Brain microvascular endothelial cell (primary cell): ENCODE measurements around the gene SCNN1B.
"Not testable (repeated sequence)": the region's sequence is repeated elsewhere in the genome, so short reads cannot be mapped to it uniquely, and the experiment has no call there.

Experiments used
- DNase-seq: peaks from one replicate; pipeline ENCODE4 v3.0.0-alpha.2; 2020
- H3K27ac ChIP-seq: fragments of 250-450 bp; sonication (Bioruptor Pico); 2 replicates; pipeline ENCODE4 v1.5.1; 2020; ENCODE audit warnings: mild to moderate bottlenecking, moderate library complexity
- H3K27me3 ChIP-seq: fragments of 250-450 bp; sonication (Bioruptor Pico); replicated peaks from 2 replicates; pipeline ENCODE4 v1.5.1; 2020; ENCODE audit warnings: mild to moderate bottlenecking
- H3K36me3 ChIP-seq: fragments of 250-450 bp; sonication (Bioruptor Pico); replicated peaks from 2 replicates; pipeline ENCODE4 v1.5.1; 2020; ENCODE audit warnings: mild to moderate bottlenecking
- H3K4me3 ChIP-seq: 2 replicates; pipeline ENCODE4 v1.5.1; 2011; ENCODE audit warnings: low read depth, mild to moderate bottlenecking, control low read depth, low read length, moderate library complexity
- in situ Hi-C: cut with HindIII; loops from 2 replicates; pipeline ENCODE4 v1.10.0; 2017; ENCODE audit warnings: low sequenced_read_pairs, low pct_ligation_motif_present
- TF ChIP-seq, protein P1 (sequence below): IDR thresholded peaks from 2 replicates; pipeline ENCODE4 v1.5.1; 2011; ENCODE audit warnings: low read depth, mild to moderate bottlenecking, moderate library complexity, low read length, control low read depth, inconsistent platforms; ENCODE audit errors: missing control alignments

Gene SCNN1B

DNA sequence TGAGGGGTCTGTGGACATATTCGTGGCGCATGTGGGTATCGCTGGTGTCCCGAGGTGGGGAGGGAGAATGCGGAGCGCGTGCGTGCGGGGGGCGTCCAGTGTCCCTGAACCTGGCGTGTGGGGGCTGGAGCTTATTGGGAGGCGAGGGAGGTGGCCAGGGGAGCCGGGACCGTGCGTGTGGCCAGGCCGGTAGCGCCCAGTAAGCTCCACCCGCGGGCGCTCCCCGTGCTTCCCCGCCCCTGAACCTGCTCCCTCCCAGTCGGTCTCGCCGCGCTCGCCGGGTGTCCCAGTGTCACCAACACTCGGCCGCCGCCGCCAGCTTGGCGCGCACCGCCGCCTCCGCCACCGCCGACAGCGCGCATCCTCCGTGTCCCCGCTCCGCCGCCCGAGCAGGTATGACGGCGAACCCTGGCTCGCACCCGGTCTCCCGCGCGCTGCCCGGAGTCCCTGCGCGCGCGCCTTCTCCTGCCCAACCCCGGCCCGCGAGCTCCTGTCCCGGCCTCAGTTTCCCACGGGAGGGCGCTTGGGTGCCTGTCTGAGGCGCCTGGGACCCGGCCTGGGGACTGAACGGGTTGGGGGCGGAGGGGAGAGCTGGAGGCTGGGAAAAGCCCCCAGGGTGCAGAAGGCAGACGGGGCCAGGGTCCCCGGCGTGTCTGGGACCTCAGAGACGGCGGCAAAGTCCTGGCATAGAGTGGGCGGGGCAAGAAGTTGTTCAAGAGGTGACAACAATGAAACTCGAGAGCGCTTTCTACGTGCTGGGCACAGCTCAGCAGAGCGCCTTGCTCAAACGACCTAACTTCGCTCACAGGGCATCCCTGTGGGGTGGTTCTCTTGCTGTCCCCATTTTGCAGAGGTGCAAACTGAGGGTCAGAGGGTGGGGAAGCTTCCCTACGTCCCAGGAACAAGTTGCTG lies at the start of gene SCNN1B:
Gene SCNN1B, plus strand, starts transcription at position 258 of the 912 bp plus-strand sequence. CDS start 46,298 bp downstream, outside the sequence.
- TF ChIP-seq, protein P1, sequence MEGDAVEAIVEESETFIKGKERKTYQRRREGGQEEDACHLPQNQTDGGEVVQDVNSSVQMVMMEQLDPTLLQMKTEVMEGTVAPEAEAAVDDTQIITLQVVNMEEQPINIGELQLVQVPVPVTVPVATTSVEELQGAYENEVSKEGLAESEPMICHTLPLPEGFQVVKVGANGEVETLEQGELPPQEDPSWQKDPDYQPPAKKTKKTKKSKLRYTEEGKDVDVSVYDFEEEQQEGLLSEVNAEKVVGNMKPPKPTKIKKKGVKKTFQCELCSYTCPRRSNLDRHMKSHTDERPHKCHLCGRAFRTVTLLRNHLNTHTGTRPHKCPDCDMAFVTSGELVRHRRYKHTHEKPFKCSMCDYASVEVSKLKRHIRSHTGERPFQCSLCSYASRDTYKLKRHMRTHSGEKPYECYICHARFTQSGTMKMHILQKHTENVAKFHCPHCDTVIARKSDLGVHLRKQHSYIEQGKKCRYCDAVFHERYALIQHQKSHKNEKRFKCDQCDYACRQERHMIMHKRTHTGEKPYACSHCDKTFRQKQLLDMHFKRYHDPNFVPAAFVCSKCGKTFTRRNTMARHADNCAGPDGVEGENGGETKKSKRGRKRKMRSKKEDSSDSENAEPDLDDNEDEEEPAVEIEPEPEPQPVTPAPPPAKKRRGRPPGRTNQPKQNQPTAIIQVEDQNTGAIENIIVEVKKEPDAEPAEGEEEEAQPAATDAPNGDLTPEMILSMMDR: no peak
- Histone ChIP-seq H3K27me3 (peaks cover 20% of the 10 kb centered on the region), H3K4me3 (no peak within 1 kb of the TSS), H3K27ac (no peak within 1 kb of the TSS), H3K36me3 (no peaks in the 10 kb centered on the region)
- DNase-seq: no peak
- in situ Hi-C loops: no loop called here

DNA sequence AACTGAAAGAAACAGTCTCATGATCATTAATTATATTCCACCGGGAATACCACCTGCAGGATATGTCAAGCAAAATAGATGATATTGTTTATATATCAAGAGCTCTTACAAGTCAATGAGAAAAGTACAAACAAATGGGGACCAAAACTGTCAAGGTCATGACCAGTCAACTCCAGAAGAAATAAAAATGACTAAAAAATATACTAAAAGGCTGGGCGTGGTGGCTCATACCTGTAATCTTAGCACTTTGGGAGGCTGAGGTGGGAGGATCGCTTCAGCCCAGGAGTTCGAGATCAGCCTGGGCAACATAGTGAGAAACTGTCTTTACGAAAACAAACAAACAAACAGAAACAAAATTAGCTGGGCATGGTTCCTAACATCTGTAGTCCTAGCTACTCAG lies 49.8 kb upstream of the SCNN1B start:
- Histone ChIP-seq H3K36me3 (no peaks in the 10 kb centered on the region), H3K27me3 (no peaks in the 10 kb centered on the region), H3K27ac (no peak overlapping the region), H3K4me3 (no peak overlapping the region)
- in situ Hi-C loops: no loop called here
- TF ChIP-seq, protein P1: no peak
- no peak for DNase-seq

- in situ Hi-C loops, H3K36me3 ChIP-seq, DNase-seq, H3K4me3 ChIP-seq, H3K27me3 ChIP-seq, H3K27ac ChIP-seq: not testable (repeated sequence)
Observed at GRCh38 chr16:23253650-23254049, 48.5 kb upstream of the SCNN1B start.

DNA sequence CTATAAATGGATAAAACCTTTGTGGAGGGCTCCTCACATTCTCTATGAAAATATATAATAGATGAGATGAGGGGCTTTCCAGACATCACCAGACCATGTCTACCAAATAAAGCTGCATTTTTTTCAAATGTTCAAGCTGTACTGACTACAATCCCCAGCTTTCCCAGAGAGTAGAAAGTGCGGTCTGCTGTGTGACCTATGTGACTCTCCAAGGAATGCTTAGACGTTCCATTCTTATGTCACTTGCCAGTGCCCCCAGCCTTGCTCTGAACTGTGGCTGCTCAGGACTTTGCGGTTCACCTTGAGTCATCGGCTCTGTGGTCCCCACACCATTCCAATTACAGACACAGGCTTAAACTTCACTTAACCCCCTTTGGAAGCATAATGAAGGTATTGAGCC lies 47.8 kb upstream of the SCNN1B start:
- in situ Hi-C loops: no loop called here
- Histone ChIP-seq H3K27me3 (no peaks in the 10 kb centered on the region), H3K36me3 (no peaks in the 10 kb centered on the region), H3K4me3 (no peak overlapping the region), H3K27ac (peak overlapping the region; percentile 41)
- peak; percentile 92 for DNase-seq
- TF ChIP-seq, protein P1: no peak

GRCh38 chr16:23255000-23255399 lies 47.1 kb upstream of the SCNN1B start:
- no peak for DNase-seq
- Histone ChIP-seq H3K36me3 (no peaks in the 10 kb centered on the region), H3K27ac (peak overlapping the region; percentile 41), H3K27me3 (no peaks in the 10 kb centered on the region), H3K4me3 (no peak overlapping the region)
- in situ Hi-C loops: no loop called here
- TF ChIP-seq, protein P1: no peak

GRCh38 chr16:23256440-23256839 lies 45.7 kb upstream of the SCNN1B start:
- no peaks in the 10 kb centered on the region for H3K36me3 ChIP-seq
- H3K4me3 ChIP-seq: no peak overlapping the region
- TF ChIP-seq, protein P1: no peak
- no peaks in the 10 kb centered on the region for H3K27me3 ChIP-seq
- no peak overlapping the region for H3K27ac ChIP-seq
- no peak for DNase-seq
- in situ Hi-C loops: no loop called here
